IMR-90 (cell line): ENCODE data around the gene CLEC5A.

Experiments
- BHLHE40 ChIP-seq: fragments of 150-350 bp; IDR thresholded peaks from 2 replicates; pipeline ENCODE4 v1.6.1; 2016; ENCODE audit warnings: mild to moderate bottlenecking, low read depth, low read length
- CEBPB ChIP-seq: IDR thresholded peaks from 2 replicates; pipeline ENCODE4 v1.6.1; 2012; ENCODE audit warnings: low read depth, low read length, improper control_type of control experiment
- FOS ChIP-seq: fragments of 150-350 bp; IDR thresholded peaks from 2 replicates; pipeline ENCODE4 v1.6.1; 2016; ENCODE audit warnings: low read depth, low read length
- MAFK ChIP-seq: IDR thresholded peaks from 2 replicates; pipeline ENCODE4 v1.6.1; 2012; ENCODE audit warnings: low read depth, low read length, improper control_type of control experiment
- MXI1 ChIP-seq: IDR thresholded peaks from 2 replicates; pipeline ENCODE4 v1.6.1; 2012; ENCODE audit warnings: low read depth, mild to moderate bottlenecking, low read length, moderate library complexity, borderline replicate concordance
- POLR2A ChIP-seq: IDR thresholded peaks from 2 replicates; pipeline ENCODE4 v1.6.1; 2012; ENCODE audit warnings: mild to moderate bottlenecking, low read depth, low read length
- RAD21 ChIP-seq: IDR thresholded peaks from 2 replicates; pipeline ENCODE4 v1.6.1; 2012; ENCODE audit warnings: low read length, improper control_type of control experiment
- RFX5 ChIP-seq: IDR thresholded peaks from 2 replicates; pipeline ENCODE4 v1.8.0; 2012; ENCODE audit warnings: low read depth, mild to moderate bottlenecking, low read length, moderate library complexity
- SMC3 ChIP-seq: fragments of 150-350 bp; IDR thresholded peaks from 2 replicates; pipeline ENCODE4 v1.6.1; 2016; ENCODE audit warnings: low read depth, mild to moderate bottlenecking, antibody characterized with exemption, low read length, moderate library complexity
- TF ChIP-seq, protein P1 (sequence below): fragments of 150-350 bp; IDR thresholded peaks from 2 replicates; pipeline ENCODE4 v1.6.1; 2017; ENCODE audit warnings: mild to moderate bottlenecking, antibody characterized with exemption, low read length, low read depth
- TF ChIP-seq, protein P2 (sequence below): conservative IDR thresholded peaks from 2 replicates; pipeline ENCODE4 v1.5.1; 2012; ENCODE audit warnings: mild to moderate bottlenecking, low read depth, low read length, improper control_type of control experiment
- TF ChIP-seq, protein P3 (sequence below): fragments of 150-350 bp; IDR thresholded peaks from 2 replicates; pipeline ENCODE4 v1.6.1; 2016; ENCODE audit warnings: low read depth, mild to moderate bottlenecking, low read length, moderate library complexity, borderline replicate concordance

DNA sequence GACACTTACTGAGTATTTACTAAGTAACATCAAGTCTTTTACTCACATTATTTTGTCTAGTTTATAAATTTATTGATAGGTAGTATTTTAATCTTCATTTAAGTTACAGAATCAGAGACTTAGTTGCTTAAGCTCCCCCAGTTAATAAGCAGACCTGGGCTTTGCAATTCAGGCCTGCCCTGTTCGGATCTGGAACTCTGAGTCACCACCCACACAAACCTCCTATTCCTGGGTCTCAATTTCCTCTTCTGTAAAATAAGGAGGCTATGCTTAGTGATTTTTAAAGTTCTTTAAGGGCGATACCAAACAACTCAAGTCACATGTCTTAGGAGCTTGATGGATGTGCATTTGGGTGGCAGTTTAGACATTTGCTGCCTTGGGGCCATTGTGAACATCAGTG, 45.4 kb upstream of the CLEC5A start:
- TF ChIP-seq, protein P1, sequence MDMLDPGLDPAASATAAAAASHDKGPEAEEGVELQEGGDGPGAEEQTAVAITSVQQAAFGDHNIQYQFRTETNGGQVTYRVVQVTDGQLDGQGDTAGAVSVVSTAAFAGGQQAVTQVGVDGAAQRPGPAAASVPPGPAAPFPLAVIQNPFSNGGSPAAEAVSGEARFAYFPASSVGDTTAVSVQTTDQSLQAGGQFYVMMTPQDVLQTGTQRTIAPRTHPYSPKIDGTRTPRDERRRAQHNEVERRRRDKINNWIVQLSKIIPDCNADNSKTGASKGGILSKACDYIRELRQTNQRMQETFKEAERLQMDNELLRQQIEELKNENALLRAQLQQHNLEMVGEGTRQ = no peak
- TF ChIP-seq CEBPB (no peak), RAD21 (no peak), FOS (no peak), POLR2A (no peak), SMC3 (no peak), MAFK (no peak), MXI1 (no peak), BHLHE40 (no peak), RFX5 (no peak)
- TF ChIP-seq, protein P2, sequence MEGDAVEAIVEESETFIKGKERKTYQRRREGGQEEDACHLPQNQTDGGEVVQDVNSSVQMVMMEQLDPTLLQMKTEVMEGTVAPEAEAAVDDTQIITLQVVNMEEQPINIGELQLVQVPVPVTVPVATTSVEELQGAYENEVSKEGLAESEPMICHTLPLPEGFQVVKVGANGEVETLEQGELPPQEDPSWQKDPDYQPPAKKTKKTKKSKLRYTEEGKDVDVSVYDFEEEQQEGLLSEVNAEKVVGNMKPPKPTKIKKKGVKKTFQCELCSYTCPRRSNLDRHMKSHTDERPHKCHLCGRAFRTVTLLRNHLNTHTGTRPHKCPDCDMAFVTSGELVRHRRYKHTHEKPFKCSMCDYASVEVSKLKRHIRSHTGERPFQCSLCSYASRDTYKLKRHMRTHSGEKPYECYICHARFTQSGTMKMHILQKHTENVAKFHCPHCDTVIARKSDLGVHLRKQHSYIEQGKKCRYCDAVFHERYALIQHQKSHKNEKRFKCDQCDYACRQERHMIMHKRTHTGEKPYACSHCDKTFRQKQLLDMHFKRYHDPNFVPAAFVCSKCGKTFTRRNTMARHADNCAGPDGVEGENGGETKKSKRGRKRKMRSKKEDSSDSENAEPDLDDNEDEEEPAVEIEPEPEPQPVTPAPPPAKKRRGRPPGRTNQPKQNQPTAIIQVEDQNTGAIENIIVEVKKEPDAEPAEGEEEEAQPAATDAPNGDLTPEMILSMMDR = no peak
- TF ChIP-seq, protein P3, sequence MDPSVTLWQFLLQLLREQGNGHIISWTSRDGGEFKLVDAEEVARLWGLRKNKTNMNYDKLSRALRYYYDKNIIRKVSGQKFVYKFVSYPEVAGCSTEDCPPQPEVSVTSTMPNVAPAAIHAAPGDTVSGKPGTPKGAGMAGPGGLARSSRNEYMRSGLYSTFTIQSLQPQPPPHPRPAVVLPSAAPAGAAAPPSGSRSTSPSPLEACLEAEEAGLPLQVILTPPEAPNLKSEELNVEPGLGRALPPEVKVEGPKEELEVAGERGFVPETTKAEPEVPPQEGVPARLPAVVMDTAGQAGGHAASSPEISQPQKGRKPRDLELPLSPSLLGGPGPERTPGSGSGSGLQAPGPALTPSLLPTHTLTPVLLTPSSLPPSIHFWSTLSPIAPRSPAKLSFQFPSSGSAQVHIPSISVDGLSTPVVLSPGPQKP = no peak
